Endothelial cell of umbilical vein (primary cell): ENCODE results near the gene DIP2B. TPM values are rescaled to one million over a fixed set of nuclear protein-coding genes. Genes with fewer than 3 reads are reported as not detected.

Source experiments
- BruUV-seq: library from RNA; stranded (reverse); fragments of 400-500 nt; replicated peaks from 2 replicates; lab custom pipeline; 2021; lab: Mats Ljungman, UMichigan
- CTCF ChIA-PET: fragments of 300-600, 350-600 bp; sonication (Branson Sonifier 250); formaldehyde crosslinking; loops from one replicate; lab custom pipeline; 2021; ENCODE audit warnings: antibody characterized with exemption, inconsistent platforms; lab: Charles Lee
- POLR2A ChIA-PET: fragments of 300-600, 350-600 bp; sonication (Branson Sonifier 250); formaldehyde crosslinking; loops from one replicate; lab custom pipeline; 2021; ENCODE audit warnings: antibody characterized with exemption, inconsistent platforms; lab: Charles Lee
- DNase-seq: peaks from one replicate; pipeline ENCODE4 v3.0.0-alpha.2; 2011; ENCODE audit warnings: low read depth, low spot score
- FAIRE-seq: peaks from 2 replicates; lab custom pipeline; 2011; peaks lifted over from hg19 to GRCh38; lab: Jason Lieb, UNC
- H2AFZ ChIP-seq: 2 replicates; pipeline ENCODE4 v1.6.0; 2012; ENCODE audit warnings: low read depth, low read length, control low read depth, inconsistent platforms
- H3K27ac ChIP-seq: 2 replicates; pipeline ENCODE4 v1.5.1; 2011; ENCODE audit warnings: low read depth, mild to moderate bottlenecking, control low read depth, low read length, moderate library complexity; ENCODE audit not compliant: insufficient read depth
- H3K27me3 ChIP-seq, 2 experiments: 2 replicates each; pipeline versions ENCODE4 v1.6.0 to v1.6.1; 2011; ENCODE audit warnings: low read length in 2 of 2, mixed read lengths in 1 of 2; ENCODE audit not compliant: control insufficient read depth in 2 of 2, insufficient read depth in 2 of 2
- H3K36me3 ChIP-seq, 2 experiments: 2 replicates in 1 of 2; 3 replicates in 1 of 2; pipeline ENCODE4 v1.5.1; 2011; ENCODE audit warnings: low read length in 2 of 2, mild to moderate bottlenecking in 1 of 2, moderate library complexity in 1 of 2; ENCODE audit not compliant: control insufficient read depth in 2 of 2, insufficient read depth in 2 of 2; ENCODE audit errors: extremely low read depth in 1 of 2
- H3K4me1 ChIP-seq: 3 replicates; pipeline ENCODE4 v1.5.1; 2011; ENCODE audit warnings: mild to moderate bottlenecking, low read length; ENCODE audit not compliant: control insufficient read depth, insufficient read depth; ENCODE audit errors: extremely low read depth
- H3K4me2 ChIP-seq: 2 replicates; pipeline ENCODE4 v1.6.1; 2011; ENCODE audit warnings: low read length, control low read depth, mixed read lengths; ENCODE audit not compliant: insufficient read depth
- H3K4me3 ChIP-seq, 3 experiments: fragments of 200-600 bp in 1 of 3; sonication (generic), shearing (Covaris generic) in 1 of 3; replicated peaks in 1 of 3; 2 replicates each; pipeline ENCODE4 v1.5.1; 2011 to 2016; ENCODE audit warnings: control low read depth in 3 of 3, low read length in 3 of 3, mild to moderate bottlenecking in 2 of 3, inconsistent platforms in 1 of 3, low read depth in 1 of 3, moderate library complexity in 1 of 3; ENCODE audit not compliant: insufficient read depth in 1 of 3
- H3K79me2 ChIP-seq: 2 replicates; pipeline ENCODE4 v1.6.0; 2012; ENCODE audit warnings: low read length, inconsistent platforms; ENCODE audit not compliant: control insufficient read depth, insufficient read depth
- H3K9ac ChIP-seq: replicated peaks from 2 replicates; pipeline ENCODE3; 2011; ENCODE audit warnings: low read length, control low read depth; ENCODE audit not compliant: insufficient read depth; ENCODE audit errors: extremely low read depth
- H3K9me1 ChIP-seq: replicated peaks from 3 replicates; pipeline ENCODE4 v1.6.0; 2011; ENCODE audit warnings: mild to moderate bottlenecking, low read length; ENCODE audit not compliant: control insufficient read depth, insufficient read depth; ENCODE audit errors: extremely low read depth
- H3K9me3 ChIP-seq: replicated peaks from 2 replicates; pipeline ENCODE4 v1.5.1; 2012; ENCODE audit warnings: low read length, inconsistent platforms; ENCODE audit not compliant: control insufficient read depth, insufficient read depth
- H4K20me1 ChIP-seq: replicated peaks from 2 replicates; pipeline ENCODE3; 2011; ENCODE audit warnings: mild to moderate bottlenecking, low read length; ENCODE audit not compliant: control insufficient read depth, insufficient read depth; ENCODE audit errors: extremely low read depth
- CTCF ChIP-seq, 2 donors: IDR thresholded peaks; 1 replicate in 1 of 2; 2 replicates in 1 of 2; pipeline ENCODE4 v1.5.1; 2011; ENCODE audit warnings: low read length in 2 of 2, mild to moderate bottlenecking in 2 of 2, moderate library complexity in 2 of 2, control low read depth in 1 of 2, inconsistent platforms in 1 of 2, low read depth in 1 of 2; ENCODE audit not compliant: insufficient read depth in 1 of 2; ENCODE audit errors: extremely low read depth in 1 of 2
- EZH2 ChIP-seq: IDR thresholded peaks from 2 replicates; pipeline ENCODE4 v1.6.1; 2012; ENCODE audit warnings: borderline replicate concordance, low read depth, mild to moderate bottlenecking, moderate library complexity, low read length, inconsistent platforms; ENCODE audit not compliant: severe bottlenecking
- FOS ChIP-seq: IDR thresholded peaks from 2 replicates; pipeline ENCODE4 v1.6.1; 2011; ENCODE audit warnings: mild to moderate bottlenecking, low read length, moderate library complexity, borderline replicate concordance; ENCODE audit not compliant: insufficient read depth
- GATA2 ChIP-seq: IDR thresholded peaks from 2 replicates; pipeline ENCODE4 v1.7.0; 2011; ENCODE audit warnings: low read depth, mild to moderate bottlenecking, moderate library complexity, mixed read lengths, low read length; ENCODE audit not compliant: insufficient read length, insufficient read depth
- JUN ChIP-seq: IDR thresholded peaks from 2 replicates; pipeline ENCODE4 v1.6.1; 2011; ENCODE audit warnings: borderline replicate concordance, low read depth; ENCODE audit not compliant: insufficient read length, insufficient read depth
- MYC ChIP-seq: IDR thresholded peaks from one replicate; pipeline ENCODE4 v1.6.1; 2011; ENCODE audit warnings: mild to moderate bottlenecking, low read depth, low read length
- POLR2A ChIP-seq: IDR thresholded peaks from 2 replicates; pipeline ENCODE4 v1.6.1; 2012; ENCODE audit warnings: low read depth, mild to moderate bottlenecking, control low read depth, low read length
- POLR2AphosphoS5 ChIP-seq: IDR thresholded peaks from 2 replicates; pipeline ENCODE4 v1.6.1; 2012; ENCODE audit warnings: low read depth, mild to moderate bottlenecking, control low read depth, low read length, moderate library complexity; ENCODE audit not compliant: insufficient read depth
- dilution Hi-C: fragments of 300-500 bp; cut with MboI; formaldehyde crosslinking; loops from one replicate; pipeline ENCODE4 v1.15.0; 2019; ENCODE audit warnings: low sequenced_read_pairs; ENCODE audit not compliant: extremely low pct_ligation_motif_present
- intact Hi-C: fragments of 100-400 bp; cut with micrococcal nuclease; formaldehyde crosslinking; loops from one replicate; pipeline ENCODE4 v1.10.0; 2022
- polyA plus RNA-seq, 4 experiments: library from polyadenylated mRNA; depleted of rRNA in 3 of 4; stranded (reverse) in 3 of 4; unstranded in 1 of 4; fragments of >200 nt; gene quantifications; 2 replicates each; pipeline versions ENCODE4 v1.2.1 to v1.2.3, GENCODE V29; 2011 to 2012; ENCODE audit warnings: missing spikeins in 1 of 4
- total RNA-seq: library from RNA; stranded (reverse); gene quantifications from 2 replicates; pipeline ENCODE4 v1.2.3, GENCODE V29; 2021
- TF ChIP-seq, protein P1 (sequence below): IDR thresholded peaks from 2 replicates; pipeline ENCODE4 v1.6.1; 2011; ENCODE audit not compliant: insufficient read depth, insufficient read length

The DIP2B gene
- total and polyA plus RNA-seq, 2 donors (not counting 3 experiments of a cell fraction or from before 2014, with no cell fraction given), result 14.5 to 28.0 TPM

DNA sequence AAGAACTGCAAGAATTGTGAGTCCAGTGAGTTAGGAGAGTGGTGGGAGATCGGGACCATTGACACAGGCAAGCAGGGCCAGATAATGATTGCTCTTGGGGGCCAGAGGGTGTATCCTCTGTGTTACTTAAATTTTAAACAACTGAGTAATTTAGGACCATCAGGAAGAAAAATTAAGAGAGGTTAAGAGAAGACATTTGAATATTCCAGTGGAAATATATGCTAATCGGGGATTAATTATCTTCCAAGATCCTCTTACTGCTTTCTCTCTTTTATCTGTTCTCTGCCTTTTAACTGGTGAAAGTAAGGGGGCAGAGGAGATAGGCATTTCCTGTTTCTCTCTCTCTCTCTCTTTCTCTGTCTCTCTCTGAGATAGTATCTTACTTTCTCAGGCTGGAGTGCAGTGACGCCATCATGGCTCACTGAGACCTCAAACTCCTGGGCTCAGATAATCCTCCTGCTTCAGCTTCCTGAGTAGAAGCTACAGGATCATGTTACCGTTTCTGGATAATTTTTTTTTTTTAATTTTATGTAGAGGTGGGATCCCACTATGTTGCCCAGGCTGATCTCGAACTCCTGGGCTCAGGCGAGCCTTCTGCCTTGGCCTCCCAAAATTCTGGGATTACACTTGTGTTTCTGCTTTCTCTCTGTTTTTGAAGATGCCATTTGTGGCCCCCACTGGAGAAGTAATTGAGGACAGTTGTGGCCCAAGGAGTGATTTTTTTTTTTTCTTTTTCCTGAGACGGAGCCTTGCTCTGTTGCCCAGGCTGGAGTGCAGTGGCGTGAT lies 85.1 kb downstream of the DIP2B start:
- dilution Hi-C loops, result no loop called here
- Histone ChIP-seq H3K9me3 (no peaks in the 10 kb centered on the region), H3K4me2 (peak overlapping the region; percentile 64), H4K20me1 (no peaks in the 10 kb centered on the region), H3K4me3 (no peak overlapping the region), H3K27ac (peak overlapping the region; percentile 39), H3K79me2 (peaks cover 7% of the 10 kb centered on the region), H3K9me1 (no peaks in the 10 kb centered on the region), H3K36me3 (no peaks in the 10 kb centered on the region), H3K27me3 (no peaks in the 10 kb centered on the region), H3K4me1 (peaks cover 9% of the 10 kb centered on the region), H3K9ac (no peak overlapping the region), H2AFZ (no peak overlapping the region)
- DNase-seq, result peak; percentile 63
- CTCF ChIA-PET, result interaction anchor here (1.5 to 1.8 kb wide), 3 partner anchors 10 to 42 kb away, joined by 3 to 8 read pairs (median 7); no protein-coding TSS in a partner anchor
- TF ChIP-seq, protein P1, sequence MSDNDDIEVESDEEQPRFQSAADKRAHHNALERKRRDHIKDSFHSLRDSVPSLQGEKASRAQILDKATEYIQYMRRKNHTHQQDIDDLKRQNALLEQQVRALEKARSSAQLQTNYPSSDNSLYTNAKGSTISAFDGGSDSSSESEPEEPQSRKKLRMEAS, result no peak
- TF ChIP-seq MYC (no peak), FOS (peak; percentile 26), GATA2 (peak; percentile 93), CTCF (IDR thresholded peaks at IDR 0.05; ENCODE audit: extremely low read depth in 1 of 2, insufficient read depth in 1 of 2, low read depth in 1 of 2, low read length in 2 of 2) (no peak), EZH2 (no peak), POLR2A (no peak), JUN (no peak), POLR2AphosphoS5 (peak; percentile 50)
- intact Hi-C loops, result no loop called here
- FAIRE-seq, result peak; percentile 44
- no TSS peak for BruUV-seq
- POLR2A ChIA-PET, result no interaction called here
